Measurements from ENCODE around the gene CLDN14.

Gene CLDN14

GRCh38 chr21:36451506-36451905, 28.4 kb downstream of the CLDN14 start:
- Histone ChIP-seq H3K4me3 (ENCODE audit: low read length) (no peak overlapping the region), H3K27me3 (ENCODE audit: control insufficient read depth, insufficient read depth, low read length) (no peaks in the 10 kb centered on the region), H3K4me1 (ENCODE audit: control insufficient read depth, low read depth, low read length) (peaks cover 15% of the 10 kb centered on the region), H3K36me3 (ENCODE audit: control insufficient read depth, low read depth, low read length) (no peaks in the 10 kb centered on the region), H3K27ac (ENCODE audit: low read length) (no peak overlapping the region), H3K9ac (ENCODE audit: low read length) (no peak overlapping the region), H3K9me3 (ENCODE audit: control insufficient read depth, low read depth, low read length) (no peaks in the 10 kb centered on the region)

- Histone ChIP-seq H3K27me3 (ENCODE audit: control insufficient read depth, insufficient read depth, low read length) (no peaks in the 10 kb centered on the region), H3K36me3 (ENCODE audit: control insufficient read depth, low read depth, low read length) (no peaks in the 10 kb centered on the region), H3K4me1 (ENCODE audit: control insufficient read depth, low read depth, low read length) (peaks cover 15% of the 10 kb centered on the region), H3K4me3 (ENCODE audit: low read length) (no peak overlapping the region), H3K27ac (ENCODE audit: low read length) (no peak overlapping the region), H3K9me3 (ENCODE audit: control insufficient read depth, low read depth, low read length) (no peaks in the 10 kb centered on the region), H3K9ac (ENCODE audit: low read length) (no peak overlapping the region)
Measured at GRCh38 chr21:36450511-36450910, 29.4 kb downstream of the CLDN14 start.

GRCh38 chr21:36446301-36446700, 33.6 kb downstream of the CLDN14 start:
- Histone ChIP-seq H3K36me3 (ENCODE audit: control insufficient read depth, low read depth, low read length) (no peaks in the 10 kb centered on the region), H3K9me3 (ENCODE audit: control insufficient read depth, low read depth, low read length) (no peaks in the 10 kb centered on the region), H3K27ac (ENCODE audit: low read length) (no peak overlapping the region), H3K9ac (ENCODE audit: low read length) (no peak overlapping the region), H3K27me3 (ENCODE audit: control insufficient read depth, insufficient read depth, low read length) (no peaks in the 10 kb centered on the region), H3K4me3 (ENCODE audit: low read length) (no peak overlapping the region), H3K4me1 (ENCODE audit: control insufficient read depth, low read depth, low read length) (no peaks in the 10 kb centered on the region)

DNA sequence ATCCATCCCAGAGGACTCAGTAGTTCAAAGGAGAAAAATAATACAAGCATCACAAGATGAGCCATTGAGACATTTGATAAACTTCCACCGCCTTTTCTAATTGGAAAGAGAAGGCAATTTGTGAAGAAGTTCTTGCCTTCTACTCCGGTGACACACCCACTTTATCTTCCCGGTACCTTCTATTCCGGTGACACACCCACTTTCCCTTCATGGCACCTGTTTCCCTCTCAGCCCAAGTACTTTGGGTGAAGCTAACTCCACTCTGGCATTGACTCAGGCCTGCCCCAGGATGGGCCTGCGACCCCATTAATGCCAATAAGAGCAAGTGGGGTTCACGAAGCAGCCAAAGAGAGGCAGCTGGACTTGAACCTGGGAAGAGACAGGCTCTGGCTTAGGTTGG, 38.2 kb downstream of the CLDN14 start:
- no peaks in the 10 kb centered on the region for H3K36me3 ChIP-seq (ENCODE audit: control insufficient read depth, low read depth, low read length)
- H3K27me3 ChIP-seq (ENCODE audit: control insufficient read depth, insufficient read depth, low read length) = no peaks in the 10 kb centered on the region
- no peaks in the 10 kb centered on the region for H3K9me3 ChIP-seq (ENCODE audit: control insufficient read depth, low read depth, low read length)
- H3K4me1 ChIP-seq (ENCODE audit: control insufficient read depth, low read depth, low read length) = no peaks in the 10 kb centered on the region
- no peak overlapping the region for H3K27ac ChIP-seq (ENCODE audit: low read length)
- H3K9ac ChIP-seq (ENCODE audit: low read length) = no peak overlapping the region
- no peak overlapping the region for H3K4me3 ChIP-seq (ENCODE audit: low read length)

- Histone ChIP-seq H3K27ac (ENCODE audit: low read length) (no peak overlapping the region), H3K9ac (ENCODE audit: low read length) (no peak overlapping the region), H3K36me3 (ENCODE audit: control insufficient read depth, low read depth, low read length) (no peaks in the 10 kb centered on the region), H3K9me3 (ENCODE audit: control insufficient read depth, low read depth, low read length) (no peaks in the 10 kb centered on the region), H3K4me1 (ENCODE audit: control insufficient read depth, low read depth, low read length) (no peaks in the 10 kb centered on the region), H3K27me3 (ENCODE audit: control insufficient read depth, insufficient read depth, low read length) (no peaks in the 10 kb centered on the region), H3K4me3 (ENCODE audit: low read length) (no peak overlapping the region)
Measured at GRCh38 chr21:36437745-36438128, 42.2 kb downstream of the CLDN14 start.

DNA sequence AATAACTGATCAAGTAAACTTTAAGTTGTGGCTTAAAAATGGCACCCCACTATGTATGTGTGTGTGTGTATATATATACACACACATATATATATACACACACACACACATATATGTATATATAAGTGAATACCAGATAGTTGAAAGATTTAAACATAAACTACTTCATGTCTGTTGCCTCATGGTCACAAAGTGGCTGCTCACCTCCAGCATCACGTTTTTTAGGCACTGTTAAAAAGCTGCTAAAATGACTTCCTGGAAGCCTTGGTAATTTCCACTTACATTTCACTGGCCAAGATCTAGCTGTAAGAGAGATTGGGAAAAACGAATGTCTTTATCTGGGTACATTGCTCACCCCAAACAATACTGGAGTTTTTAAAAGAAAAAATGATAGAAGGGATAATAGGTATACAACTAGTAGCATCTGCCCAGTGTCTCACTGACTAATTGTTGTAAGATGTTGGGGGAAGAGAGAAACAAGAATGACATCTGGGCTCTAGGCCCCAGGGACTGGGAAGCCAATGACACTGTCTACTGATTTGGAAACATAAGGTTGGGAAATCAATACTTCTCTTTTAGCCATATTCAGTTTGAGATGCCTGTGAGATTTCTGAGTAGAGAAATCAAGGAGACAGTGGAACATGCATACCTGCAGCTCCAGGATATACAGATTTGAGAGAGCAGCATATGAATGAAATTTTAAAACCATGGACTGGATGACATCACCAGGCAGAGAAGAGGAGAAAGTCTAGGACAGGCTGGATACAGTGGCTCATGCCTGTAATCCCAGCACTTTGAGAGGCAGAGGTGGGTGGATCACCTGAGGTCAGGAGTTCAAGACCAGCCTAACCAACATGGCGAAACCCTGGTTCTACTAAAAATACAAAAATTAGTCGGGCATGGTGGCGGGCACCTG, 42.8 kb downstream of the CLDN14 start:
- H3K27me3 ChIP-seq (ENCODE audit: control insufficient read depth, insufficient read depth, low read length) = no peaks in the 10 kb centered on the region
- no peaks in the 10 kb centered on the region for H3K4me1 ChIP-seq (ENCODE audit: control insufficient read depth, low read depth, low read length)
- no peak overlapping the region for H3K4me3 ChIP-seq (ENCODE audit: low read length)
- H3K36me3 ChIP-seq (ENCODE audit: control insufficient read depth, low read depth, low read length) = no peaks in the 10 kb centered on the region
- no peak overlapping the region for H3K9ac ChIP-seq (ENCODE audit: low read length)
- H3K27ac ChIP-seq (ENCODE audit: low read length) = no peak overlapping the region
- H3K9me3 ChIP-seq (ENCODE audit: control insufficient read depth, low read depth, low read length) = no peaks in the 10 kb centered on the region

- H3K27me3 ChIP-seq (ENCODE audit: control insufficient read depth, insufficient read depth, low read length) = no peaks in the 10 kb centered on the region
- H3K36me3 ChIP-seq (ENCODE audit: control insufficient read depth, low read depth, low read length) = no peaks in the 10 kb centered on the region
- no peak overlapping the region for H3K4me3 ChIP-seq (ENCODE audit: low read length)
- no peaks in the 10 kb centered on the region for H3K9me3 ChIP-seq (ENCODE audit: control insufficient read depth, low read depth, low read length)
- H3K9ac ChIP-seq (ENCODE audit: low read length) = no peak overlapping the region
- H3K27ac ChIP-seq (ENCODE audit: low read length) = no peak overlapping the region
- H3K4me1 ChIP-seq (ENCODE audit: control insufficient read depth, low read depth, low read length) = peaks cover 5% of the 10 kb centered on the region
Measured at GRCh38 chr21:36434144-36434543, 45.8 kb downstream of the CLDN14 start.

- H3K27ac ChIP-seq (ENCODE audit: low read length) = no peak overlapping the region
- H3K36me3 ChIP-seq (ENCODE audit: control insufficient read depth, low read depth, low read length) = no peaks in the 10 kb centered on the region
- H3K4me3 ChIP-seq (ENCODE audit: low read length) = no peak overlapping the region
- no peaks in the 10 kb centered on the region for H3K27me3 ChIP-seq (ENCODE audit: control insufficient read depth, insufficient read depth, low read length)
- H3K9ac ChIP-seq (ENCODE audit: low read length) = no peak overlapping the region
- H3K4me1 ChIP-seq (ENCODE audit: control insufficient read depth, low read depth, low read length) = peaks cover 5% of the 10 kb centered on the region
- no peaks in the 10 kb centered on the region for H3K9me3 ChIP-seq (ENCODE audit: control insufficient read depth, low read depth, low read length)
Measured at GRCh38 chr21:36433059-36433709, 46.7 kb downstream of the CLDN14 start.

DNA sequence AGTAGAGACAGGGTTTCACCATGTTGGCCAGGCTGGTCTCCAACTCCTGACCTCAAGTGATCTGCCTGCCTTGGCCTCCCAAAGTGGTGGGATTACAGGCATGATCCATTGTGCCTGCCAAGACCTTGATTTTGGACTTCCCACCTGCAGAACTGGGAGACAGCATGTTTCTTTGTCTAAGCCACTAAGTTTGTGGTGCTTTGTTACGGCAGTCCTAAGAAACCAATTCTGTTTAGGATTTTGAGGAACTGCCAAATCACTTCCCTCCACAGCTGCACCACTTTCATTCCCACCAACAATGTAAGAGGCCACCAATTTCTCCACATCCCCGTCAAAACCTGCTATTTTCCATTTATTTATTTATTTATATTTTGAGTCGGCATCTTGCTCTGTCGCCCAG, 48.7 kb downstream of the CLDN14 start:
- no peak overlapping the region for H3K27ac ChIP-seq (ENCODE audit: low read length)
- H3K9ac ChIP-seq (ENCODE audit: low read length) = no peak overlapping the region

GRCh38 chr21:36430841-36431240, 49.1 kb downstream of the CLDN14 start:
- Histone ChIP-seq H3K4me3 (ENCODE audit: low read length) (no peak overlapping the region), H3K4me1 (ENCODE audit: control insufficient read depth, low read depth, low read length) (peaks cover 5% of the 10 kb centered on the region), H3K36me3 (ENCODE audit: control insufficient read depth, low read depth, low read length) (no peaks in the 10 kb centered on the region), H3K9ac (ENCODE audit: low read length) (no peak overlapping the region), H3K27me3 (ENCODE audit: control insufficient read depth, insufficient read depth, low read length) (no peaks in the 10 kb centered on the region), H3K27ac (ENCODE audit: low read length) (no peak overlapping the region), H3K9me3 (ENCODE audit: control insufficient read depth, low read depth, low read length) (no peaks in the 10 kb centered on the region)

More for the DNA sequence above, 48.7 kb downstream of the CLDN14 start:
- Histone ChIP-seq H3K36me3 (ENCODE audit: control insufficient read depth, low read depth, low read length) (no peaks in the 10 kb centered on the region), H3K4me1 (ENCODE audit: control insufficient read depth, low read depth, low read length) (peaks cover 5% of the 10 kb centered on the region), H3K27me3 (ENCODE audit: control insufficient read depth, insufficient read depth, low read length) (no peaks in the 10 kb centered on the region), H3K4me3 (ENCODE audit: low read length) (no peak overlapping the region), H3K9me3 (ENCODE audit: control insufficient read depth, low read depth, low read length) (no peaks in the 10 kb centered on the region)

DNA sequence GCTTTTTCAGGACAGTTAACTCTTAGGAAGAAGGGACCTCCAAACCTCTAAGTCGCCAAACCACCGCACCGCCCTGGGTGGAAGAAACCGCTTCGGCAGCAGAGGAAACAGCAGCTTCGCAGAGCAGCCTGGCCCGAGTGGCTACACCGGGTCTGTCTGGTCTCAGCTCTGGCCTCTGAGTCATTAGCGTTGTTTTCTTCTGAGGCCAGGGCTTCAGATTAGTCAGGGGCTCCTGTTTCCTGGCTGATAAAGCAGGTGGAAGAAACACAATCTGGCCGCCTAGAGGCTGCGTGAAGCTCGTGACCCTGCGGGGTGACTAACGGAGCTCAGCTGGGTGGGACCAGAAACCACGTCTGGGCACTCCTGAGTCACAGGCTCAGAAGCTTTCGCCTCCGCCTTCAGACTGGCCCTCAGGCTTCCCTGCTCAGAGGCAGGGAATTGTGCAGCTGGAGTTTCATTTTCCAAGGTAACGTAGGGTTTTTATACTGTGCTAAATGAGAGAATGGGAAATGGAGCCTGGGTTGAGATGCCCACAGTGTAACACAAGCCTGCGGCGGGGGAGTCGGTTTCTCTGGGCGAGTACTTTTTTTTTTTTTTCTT, 49.9 kb downstream of the CLDN14 start:
- no peak overlapping the region for H3K9ac ChIP-seq (ENCODE audit: low read length)
- H3K27ac ChIP-seq (ENCODE audit: low read length) = no peak overlapping the region
- H3K4me3 ChIP-seq (ENCODE audit: low read length) = no peak overlapping the region

More for the DNA sequence above, 49.9 kb downstream of the CLDN14 start:
- no peaks in the 10 kb centered on the region for H3K9me3 ChIP-seq (ENCODE audit: control insufficient read depth, low read depth, low read length)
- peaks cover 5% of the 10 kb centered on the region for H3K4me1 ChIP-seq (ENCODE audit: control insufficient read depth, low read depth, low read length)
- no peaks in the 10 kb centered on the region for H3K27me3 ChIP-seq (ENCODE audit: control insufficient read depth, insufficient read depth, low read length)
- H3K36me3 ChIP-seq (ENCODE audit: control insufficient read depth, low read depth, low read length) = no peaks in the 10 kb centered on the region
